ENCODE data around the gene SPART.
"Not testable (repeated sequence)": the region's sequence is repeated elsewhere in the genome, so short reads cannot be mapped to it uniquely, and the experiment has no call there.

Gene SPART

DNA sequence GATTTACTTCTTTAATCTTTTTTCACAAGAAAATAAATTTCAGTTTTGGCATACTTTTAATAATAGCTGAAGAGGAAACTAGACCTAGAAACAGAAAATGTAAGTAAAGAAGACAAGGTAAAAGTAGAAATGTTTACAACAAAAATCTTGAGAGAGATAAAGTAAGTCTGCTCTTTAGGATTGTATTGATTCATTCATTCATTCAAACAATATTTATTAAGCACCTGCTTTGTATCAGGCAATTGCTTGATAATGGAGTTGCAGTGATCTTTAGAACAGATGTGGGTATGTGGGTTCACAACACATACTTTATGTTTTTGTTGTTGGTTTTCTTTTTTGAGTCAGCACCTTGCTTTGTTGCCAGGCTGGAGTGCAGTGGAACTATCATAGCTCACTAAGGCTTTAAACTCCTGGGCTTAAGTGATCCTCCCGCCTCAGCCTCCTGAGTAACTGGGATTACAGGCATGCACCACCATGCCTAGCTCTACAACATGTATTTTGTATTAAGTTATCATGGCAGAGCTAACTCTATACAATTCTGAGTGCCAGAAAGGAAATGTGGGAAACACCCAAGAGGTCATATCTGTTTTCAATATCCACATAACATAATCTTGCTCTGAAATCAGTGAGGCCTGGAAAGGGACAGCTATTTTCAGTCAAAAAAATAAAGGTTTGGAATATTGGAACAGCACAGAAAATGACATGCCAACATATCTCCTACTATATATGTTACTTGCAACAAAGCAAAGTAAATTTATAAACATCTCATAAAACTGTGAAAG lies 8.8 kb upstream of the SPART start:
- no peak for DNase-seq

DNA sequence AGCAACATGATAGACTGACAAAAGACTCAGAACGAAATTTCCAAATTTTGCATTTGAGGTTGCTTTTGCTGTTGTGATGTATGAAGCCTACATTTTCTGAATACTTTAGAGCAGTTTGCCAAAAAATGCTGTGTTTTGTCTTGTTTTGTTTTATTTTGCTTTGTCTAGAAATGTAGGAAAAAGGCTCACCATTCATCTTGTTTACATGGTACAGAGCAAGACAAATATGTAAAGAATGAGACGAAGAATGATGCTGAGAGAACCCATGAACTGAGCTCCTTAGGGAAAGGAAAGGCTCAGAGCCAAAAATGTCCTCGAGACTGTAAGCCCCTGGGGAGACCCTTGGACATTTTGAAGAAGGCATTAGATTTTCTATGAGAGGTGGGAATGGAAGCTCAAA lies 6.8 kb upstream of the SPART start:
- DNase-seq, result no peak

DNA sequence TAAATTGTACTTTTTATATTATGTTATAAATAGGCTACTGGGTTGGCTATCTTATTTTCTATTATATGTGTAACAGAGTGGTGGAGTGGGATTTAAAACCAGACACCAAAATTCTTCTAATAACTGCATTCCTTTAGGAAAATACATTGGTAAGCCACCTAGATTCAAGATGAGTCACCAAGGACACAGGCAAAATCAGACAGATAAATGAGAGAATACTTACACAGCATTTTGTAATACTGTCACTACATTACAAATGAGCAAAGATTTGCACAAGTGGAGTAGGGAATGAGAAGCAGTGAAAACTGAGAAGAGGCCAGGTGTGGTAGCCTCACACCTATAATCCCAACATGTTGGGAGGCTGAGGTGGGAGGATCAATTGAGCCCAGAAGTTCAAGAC lies 6.2 kb upstream of the SPART start:
- no peak for DNase-seq

DNA sequence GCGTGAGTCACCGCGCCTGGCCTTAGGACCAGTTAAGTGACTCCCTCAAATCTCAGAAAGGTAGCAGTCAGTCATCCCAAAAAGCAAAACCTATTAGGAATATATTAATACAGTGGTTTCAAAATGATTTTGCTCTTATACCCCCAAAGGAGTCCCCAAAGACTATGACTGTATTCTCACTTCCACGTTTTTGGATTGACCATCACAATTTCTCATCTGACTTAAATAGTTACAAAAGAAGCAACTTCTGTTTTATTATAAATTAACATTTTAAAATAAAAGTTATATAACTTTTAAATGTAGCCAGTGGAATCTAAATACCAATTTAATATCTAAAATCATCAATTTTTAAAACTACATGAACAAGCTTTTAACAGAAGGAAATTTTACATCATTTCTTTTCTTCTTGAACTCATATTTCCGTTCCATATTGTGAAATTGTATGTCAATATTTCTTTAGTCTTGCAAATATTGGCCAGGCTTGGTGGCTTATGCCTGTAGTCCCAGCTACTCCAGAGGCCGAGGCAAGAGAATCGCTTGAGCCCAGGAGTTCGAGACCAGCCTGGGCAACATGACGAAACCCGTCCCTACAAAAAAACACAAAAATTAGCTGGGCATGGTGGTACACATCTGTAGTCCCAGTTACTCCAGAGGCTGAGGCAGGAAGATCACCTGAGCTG lies 1.5 kb upstream of the SPART start:
- DNase-seq, result no peak

- DNase-seq, result peak; percentile 54
Measured at GRCh38 chr13:36345438-36346221, 564 bp downstream of the SPART start.

- no peak for DNase-seq
Measured at GRCh38 chr13:36344886-36345437, 1.2 kb downstream of the SPART start.

DNA sequence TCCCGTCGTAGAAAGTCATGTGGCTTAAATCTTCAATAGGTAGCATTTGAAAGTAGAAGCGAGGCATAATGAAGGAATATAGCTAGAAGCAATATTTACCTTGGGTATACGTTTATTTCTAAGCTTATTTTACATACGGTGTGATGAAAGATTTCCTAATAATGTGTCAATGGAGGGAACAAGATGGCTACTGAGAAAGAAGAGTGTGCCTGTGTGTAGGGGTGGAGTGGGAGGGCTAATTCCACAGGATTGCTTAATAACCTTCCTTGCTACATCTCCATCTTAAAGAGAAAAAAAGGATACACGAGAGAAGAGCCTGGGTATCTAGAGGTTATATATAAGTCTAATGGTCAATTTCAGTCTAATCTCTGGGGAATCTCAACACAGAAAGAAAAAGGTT lies 2.0 kb downstream of the SPART start:
- DNase-seq, result no peak

- no peak for DNase-seq
Measured at GRCh38 chr13:36343766-36344165, 2.4 kb downstream of the SPART start.

DNA sequence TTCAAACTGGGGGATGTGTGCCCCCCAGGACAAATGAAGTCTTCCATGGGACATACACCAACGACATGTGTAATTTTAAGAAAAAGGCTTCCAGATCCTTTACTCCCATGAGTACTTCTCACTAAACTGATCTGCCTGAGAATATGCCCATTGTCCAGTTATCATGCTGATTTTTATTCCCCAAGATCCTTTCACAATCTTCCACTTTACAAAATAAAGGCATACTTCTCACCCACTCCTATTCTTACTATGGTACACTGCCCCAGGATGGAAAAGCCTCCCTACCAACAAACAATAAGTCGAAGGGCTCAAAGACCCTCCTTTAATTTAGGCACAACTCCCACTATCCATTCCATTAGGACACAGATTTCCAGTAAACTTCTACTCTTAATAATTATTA lies 3.5 kb downstream of the SPART start:
- DNase-seq, result no peak

DNA sequence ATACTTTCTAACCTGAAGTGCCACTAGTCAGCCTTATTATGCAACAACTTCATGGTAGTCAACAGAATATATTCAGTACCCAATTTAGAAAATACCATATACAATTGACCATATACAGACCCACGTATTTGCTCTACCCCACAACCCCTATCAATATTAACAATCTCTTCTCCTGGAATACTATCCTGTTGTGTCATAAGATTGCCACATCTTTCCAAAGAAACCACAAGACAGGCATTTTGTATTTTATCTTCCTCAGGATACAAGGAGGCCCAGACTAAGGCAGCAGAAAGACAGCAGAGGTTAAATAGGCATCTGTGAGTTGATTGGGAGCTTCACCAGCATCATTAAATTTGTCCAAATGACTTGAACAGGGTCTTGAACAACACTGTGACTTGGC lies 4.5 kb downstream of the SPART start:
- DNase-seq, result no peak

- no peak for DNase-seq
Measured at GRCh38 chr13:36339600-36340155, 6.5 kb downstream of the SPART start.

GRCh38 chr13:36337938-36338641 lies 8.1 kb downstream of the SPART start:
- DNase-seq, result no peak

GRCh38 chr13:36332986-36333385 lies 13.2 kb downstream of the SPART start:
- DNase-seq, result no peak

DNA sequence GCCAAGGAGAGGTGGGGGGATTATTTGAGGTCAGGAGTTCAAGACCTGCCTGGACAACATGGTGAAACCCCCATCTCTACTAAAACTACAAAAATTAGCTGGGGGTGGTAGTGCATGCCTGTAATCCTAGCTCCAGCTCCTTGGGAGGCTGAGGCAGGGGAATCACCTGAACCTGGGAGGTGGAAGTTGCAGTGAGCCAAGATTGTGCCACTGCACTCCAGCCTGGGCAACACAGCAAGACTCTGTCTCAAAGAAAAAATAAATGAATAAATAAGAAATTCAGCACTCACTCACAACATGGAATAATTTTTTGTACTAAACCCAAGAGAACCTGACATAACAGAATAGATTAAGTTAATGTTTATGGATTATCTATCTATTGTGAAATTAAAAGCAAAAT lies 13.9 kb downstream of the SPART start:
- DNase-seq, result not testable (repeated sequence)

DNA sequence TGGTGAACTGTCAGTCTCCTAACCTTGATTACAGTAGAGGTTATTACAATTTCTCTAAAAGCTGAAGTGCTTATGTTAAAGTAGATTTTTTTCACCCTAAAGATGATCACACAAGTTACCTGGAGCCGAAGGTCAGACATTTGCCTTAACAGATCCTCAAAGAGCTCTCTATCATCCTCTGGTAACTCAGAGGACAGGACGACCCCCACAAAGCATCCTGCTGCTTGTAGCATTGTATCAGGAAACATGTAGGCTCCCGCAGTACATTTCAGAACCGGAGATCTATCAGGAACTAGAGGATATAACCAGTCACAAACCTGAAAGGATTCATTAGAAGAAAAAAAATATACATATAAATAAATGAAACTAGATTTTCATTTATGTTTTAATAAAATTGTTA lies 14.9 kb downstream of the SPART start:
- DNase-seq, result no peak

- no peak for DNase-seq
Measured at GRCh38 chr13:36329361-36329760, 16.8 kb downstream of the SPART start.

- no peak for DNase-seq
Measured at GRCh38 chr13:36328821-36329220, 17.4 kb downstream of the SPART start.

DNA sequence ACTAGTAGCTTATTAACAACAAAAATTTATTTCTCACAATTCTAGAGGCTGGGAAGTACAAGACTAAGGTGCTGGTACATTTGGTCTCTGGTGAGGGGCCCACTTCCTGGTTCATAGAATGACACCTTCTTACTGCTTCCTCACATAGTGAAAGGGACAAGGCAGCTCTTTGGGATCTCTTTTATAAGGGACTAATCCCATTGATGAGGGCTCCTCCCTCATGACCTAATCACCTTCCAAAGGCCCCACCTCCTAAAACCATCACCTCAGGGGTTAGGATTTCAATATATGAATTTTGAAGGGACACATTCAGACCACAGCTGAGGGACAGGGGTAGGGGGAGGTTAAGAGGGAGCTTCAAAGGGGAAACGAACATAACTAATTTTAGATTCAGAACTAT lies 20.3 kb downstream of the SPART start:
- no peak for DNase-seq

DNA sequence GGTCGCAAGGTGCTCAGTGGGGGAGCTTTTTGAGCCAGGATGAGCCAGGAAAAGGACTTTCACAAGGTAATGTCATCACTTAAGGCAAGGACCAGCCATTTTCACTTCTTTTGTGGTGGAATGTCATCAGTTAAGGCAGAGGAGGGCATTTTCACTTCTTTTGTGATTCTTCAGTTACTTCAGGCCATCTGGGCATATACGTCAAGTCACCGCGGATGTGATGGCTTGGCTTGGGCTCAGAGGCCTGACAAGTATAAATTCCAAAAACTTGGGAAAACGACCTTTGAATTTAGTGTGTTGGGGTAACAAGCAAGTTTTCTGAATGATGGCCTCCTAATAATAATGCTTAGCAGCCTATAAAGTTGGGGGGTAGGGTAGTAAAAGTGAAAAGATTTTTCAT lies 21.3 kb downstream of the SPART start:
- DNase-seq, result not testable (repeated sequence)

DNA sequence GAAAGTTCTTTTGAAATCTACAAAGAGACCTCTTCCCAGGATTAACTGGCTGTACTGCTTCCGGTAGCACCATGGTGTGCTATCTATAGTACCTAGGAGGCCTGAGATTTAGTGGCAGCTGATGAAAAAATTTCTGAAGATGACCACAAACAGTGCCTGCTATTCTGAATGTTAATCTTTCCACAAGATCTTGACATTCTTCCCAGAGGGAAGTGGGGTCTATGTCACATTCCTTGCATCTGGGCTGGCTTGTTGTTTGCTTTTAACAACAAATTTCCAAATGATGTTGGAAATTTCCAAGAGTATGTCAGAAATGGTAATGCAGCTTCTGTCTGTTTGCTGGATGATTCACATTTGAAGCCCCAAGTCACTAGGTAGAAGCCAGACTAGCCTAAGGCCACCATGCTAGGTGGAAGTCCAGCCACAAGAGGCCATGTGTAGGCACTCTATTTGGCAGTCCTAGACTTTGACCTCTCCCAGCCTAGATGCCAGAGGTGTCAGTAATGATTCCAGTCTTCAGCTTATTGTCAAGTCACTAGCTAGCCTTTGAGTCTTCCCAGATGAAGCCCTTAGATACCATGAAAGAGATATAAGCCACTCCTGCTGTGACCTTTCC lies 22.1 kb downstream of the SPART start:
- no peak for DNase-seq

DNA sequence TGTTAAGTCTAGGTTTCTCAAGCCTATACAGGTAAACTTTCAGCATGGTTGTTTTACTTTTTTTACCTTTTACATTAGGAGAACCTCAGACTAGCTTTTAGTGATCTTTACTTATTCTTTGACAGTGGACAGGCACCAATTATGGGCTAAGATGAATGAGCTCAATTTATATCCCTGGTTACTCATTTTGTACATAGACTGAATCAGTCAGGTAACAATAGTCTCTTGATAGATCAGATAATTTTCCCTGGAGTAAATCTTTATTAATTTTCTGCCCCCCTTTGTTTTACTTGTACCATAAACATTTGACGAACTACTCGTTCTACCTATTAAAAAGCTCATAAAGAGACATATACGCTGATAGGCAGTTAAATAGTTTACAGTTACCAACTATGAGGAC lies 22.8 kb downstream of the SPART start:
- no peak for DNase-seq

DNA sequence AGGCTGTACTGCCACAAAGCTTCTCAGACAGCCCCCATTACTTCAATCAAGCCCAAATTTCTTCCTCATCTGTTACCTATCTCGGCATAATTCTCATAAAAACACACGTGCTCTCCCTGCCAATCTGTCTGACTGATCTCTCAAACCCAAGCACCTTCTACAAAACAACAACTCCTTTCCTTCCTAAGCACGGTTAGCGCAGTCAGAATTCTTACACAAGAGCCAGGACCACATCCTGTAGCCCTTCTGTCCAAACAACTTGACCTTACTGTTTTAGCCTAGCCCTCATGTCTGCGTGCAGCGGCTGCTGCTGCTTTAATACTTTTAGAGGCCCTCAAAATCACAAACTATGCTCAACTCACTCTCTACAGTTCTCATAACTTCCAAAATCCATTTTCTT lies 26.4 kb downstream of the SPART start:
- not testable (repeated sequence) for DNase-seq

All from GOT3 (cell line).